GM23248 (cell line): Measurements from ENCODE around the gene MOK. TPM values are rescaled to one million over a fixed set of nuclear protein-coding genes. Genes with fewer than 3 reads are reported as not detected.

Experiments used
- DNase-seq: peaks from one replicate; pipeline ENCODE4 v3.0.0-alpha.2; 2015
- H2AFZ ChIP-seq: fragments of 200-600 bp; sonication (generic); 2 replicates; pipeline ENCODE4 v1.6.1; 2016; ENCODE audit warnings: antibody characterized with exemption
- H3F3A ChIP-seq: fragments of 200-600 bp; sonication (generic); 2 replicates; pipeline ENCODE4 v1.6.1; 2016; ENCODE audit warnings: mild to moderate bottlenecking, antibody characterized with exemption, mixed run types; ENCODE audit not compliant: insufficient read depth
- H3K27ac ChIP-seq: fragments of 200-600 bp; sonication (generic); 2 replicates; pipeline ENCODE4 v1.5.1; 2016; ENCODE audit warnings: mild to moderate bottlenecking
- H3K27me3 ChIP-seq: fragments of 200-600 bp; sonication (generic); replicated peaks from 2 replicates; pipeline ENCODE4 v1.6.1; 2016; ENCODE audit warnings: mild to moderate bottlenecking; ENCODE audit not compliant: insufficient read depth
- H3K36me3 ChIP-seq: fragments of 200-600 bp; sonication (generic); 2 replicates; pipeline ENCODE4 v1.6.1; 2016; ENCODE audit warnings: low read depth, mild to moderate bottlenecking
- H3K4me1 ChIP-seq: fragments of 200-600 bp; sonication (generic); 2 replicates; pipeline ENCODE4 v1.6.1; 2016; ENCODE audit warnings: mild to moderate bottlenecking; ENCODE audit not compliant: insufficient read depth
- H3K4me2 ChIP-seq: fragments of 200-600 bp; sonication (generic); one replicate; pipeline ENCODE4 v1.6.1; 2016; ENCODE audit warnings: mild to moderate bottlenecking; ENCODE audit not compliant: unreplicated experiment
- H3K4me3 ChIP-seq: fragments of 200-600 bp; sonication (generic); 2 replicates; pipeline ENCODE4 v1.5.1; 2016; ENCODE audit warnings: mild to moderate bottlenecking
- H3K79me2 ChIP-seq: fragments of 200-600 bp; sonication (generic); 2 replicates; pipeline ENCODE4 v1.6.1; 2016; ENCODE audit warnings: mild to moderate bottlenecking; ENCODE audit not compliant: insufficient read depth
- H3K9ac ChIP-seq: fragments of 200-600 bp; sonication (generic); 2 replicates; pipeline ENCODE4 v1.6.1; 2016; ENCODE audit warnings: mild to moderate bottlenecking
- H3K9me2 ChIP-seq: fragments of 200-600 bp; sonication (generic); 2 replicates; pipeline ENCODE4 v1.6.1; 2016; ENCODE audit warnings: mixed run types, mild to moderate bottlenecking, moderate library complexity; ENCODE audit not compliant: insufficient read depth
- H3K9me3 ChIP-seq: fragments of 200-600 bp; sonication (generic); one replicate; pipeline ENCODE4 v1.6.1; 2017; ENCODE audit warnings: low read depth
- H4K20me1 ChIP-seq: fragments of 200-600 bp; sonication (generic); 2 replicates; pipeline ENCODE4 v1.6.0; 2016; ENCODE audit not compliant: insufficient read depth
- EZH2 ChIP-seq: fragments of 200-600 bp; sonication (generic); IDR thresholded peaks from 2 replicates; pipeline ENCODE4 v1.6.1; 2018; ENCODE audit warnings: antibody characterized with exemption, mild to moderate bottlenecking; ENCODE audit not compliant: insufficient read depth, poor library complexity, severe bottlenecking
- EZH2phosphoT487 ChIP-seq: fragments of 200-600 bp; sonication (generic); IDR thresholded peaks from 2 replicates; pipeline ENCODE4 v1.6.1; 2018; ENCODE audit warnings: antibody characterized with exemption, moderate library complexity, mild to moderate bottlenecking, low read depth; ENCODE audit not compliant: insufficient read depth
- WGBS, 2 experiments: methylation state at CpG; one replicate each; pipeline ENCODE4 v1.1.6; 2015 to 2017; ENCODE audit warnings: low lambda C conversion rate in 2 of 2, low coverage in 1 of 2; ENCODE audit errors: missing lambda C conversion rate in 2 of 2; 5-methylcytosine and 5-hydroxymethylcytosine counted together
- in situ Hi-C: fragments of 300-500 bp; cut with MboI; formaldehyde crosslinking; loops from 2 replicates; pipeline ENCODE4 v1.15.0; 2020
- polyA plus RNA-seq: library from polyadenylated mRNA; unstranded; fragments of >200 nt; fragmentation: Nextera tagmentation; extraction: Ambion mirVana; gene quantifications from 2 replicates; pipeline ENCODE4 v1.2.1, GENCODE V29; 2016
- total RNA-seq: library from RNA; depleted of rRNA; stranded (reverse); fragments of >200 nt; shearing (Covaris generic); gene quantifications from 2 replicates; pipeline ENCODE4 v1.2.3, GENCODE V29; 2014

MOK gene
- total and polyA plus RNA-seq, 2 experiments from 2014 or later = 34.9 to 67.9 TPM

DNA sequence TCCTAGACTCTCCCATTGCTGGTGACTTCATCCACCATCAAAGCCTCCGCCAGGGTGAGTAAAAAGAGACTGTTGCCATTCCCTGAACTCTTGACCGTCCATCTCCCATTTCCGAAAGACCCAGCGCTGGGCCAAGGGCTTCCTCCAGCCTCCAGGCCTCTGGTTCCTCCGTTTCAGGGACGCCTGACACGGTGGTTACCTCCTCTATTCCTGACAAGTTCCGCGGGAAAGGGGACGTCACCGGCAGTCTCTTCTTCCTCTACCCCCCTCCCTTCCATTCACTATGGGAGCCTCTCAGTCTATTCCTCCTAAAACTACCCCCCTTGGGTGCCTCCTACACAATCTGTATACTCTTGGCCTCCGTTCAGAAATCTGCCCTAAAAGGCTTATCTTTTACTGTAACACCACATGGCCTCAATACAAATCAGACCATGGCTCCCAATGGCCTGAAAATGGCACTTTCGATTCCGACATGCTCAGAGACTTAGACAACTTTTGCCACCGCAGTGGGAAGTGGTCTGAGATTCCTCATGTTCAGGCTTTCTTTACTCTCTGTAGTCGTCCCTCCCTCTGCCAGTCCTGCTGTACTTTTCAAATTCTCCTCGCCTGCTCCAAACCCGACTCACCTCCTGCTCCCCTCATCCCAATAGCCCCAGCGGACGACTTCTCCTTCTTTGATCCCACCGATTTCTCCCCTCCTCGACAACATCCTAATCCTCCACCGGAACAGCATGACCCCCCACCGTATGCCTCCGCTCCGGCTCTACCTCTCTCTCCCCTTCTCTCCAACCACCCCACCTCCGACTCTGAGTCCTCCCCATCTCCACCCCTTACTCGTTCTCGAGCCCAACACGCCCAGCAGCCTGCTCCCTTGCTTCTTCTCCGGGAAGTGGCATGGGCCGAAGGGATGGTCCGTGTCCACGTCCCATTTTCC is 70.4 kb downstream of the MOK start:
- no peaks in the 10 kb centered on the region for H3K9me2 ChIP-seq
- H3K9ac ChIP-seq = no peak overlapping the region
- H3K4me3 ChIP-seq = no peak overlapping the region
- no peak overlapping the region for H2AFZ ChIP-seq
- no peaks in the 10 kb centered on the region for H3F3A ChIP-seq
- H3K79me2 ChIP-seq = peaks cover 49% of the 10 kb centered on the region
- in situ Hi-C loops = loop anchor here (5.0 kb wide), 1 partner anchor 78 kb away; no protein-coding TSS in a partner anchor
- H3K27me3 ChIP-seq = no peaks in the 10 kb centered on the region
- H3K36me3 ChIP-seq = peaks cover 16% of the 10 kb centered on the region; the same call in 1 of the 2 replicates
- H3K4me2 ChIP-seq = no peak overlapping the region
- no peaks in the 10 kb centered on the region for H3K9me3 ChIP-seq
- TF ChIP-seq EZH2 (no peak), EZH2phosphoT487 (no peak)
- DNase-seq = no peak
- H4K20me1 ChIP-seq = no peaks in the 10 kb centered on the region
- peaks cover 11% of the 10 kb centered on the region; the same call in 1 of the 2 replicates for H3K4me1 ChIP-seq
- 81 to 85% methylated on average over 33 to 34 of the region's 34 CpGs for WGBS, 2 experiments
- no peak overlapping the region for H3K27ac ChIP-seq

DNA sequence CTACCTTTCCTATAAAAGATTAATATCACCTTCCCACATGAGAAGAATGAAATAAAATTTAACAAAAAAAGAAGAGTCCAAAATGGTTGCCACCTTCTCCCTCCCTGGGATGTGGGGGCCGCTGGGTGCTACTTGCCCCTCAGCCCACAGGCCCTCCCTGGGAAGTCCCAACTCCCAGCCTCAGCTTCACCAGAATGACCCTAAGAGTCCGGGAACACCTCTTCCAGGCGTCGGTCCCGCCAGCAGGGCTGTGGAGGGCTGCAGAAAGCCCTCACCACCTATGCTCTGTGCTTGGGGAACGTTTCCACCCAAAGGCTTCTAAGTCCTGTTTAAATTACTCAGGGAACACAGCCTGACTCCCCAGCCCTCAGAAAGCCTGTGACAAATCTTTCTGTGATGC is 71.9 kb downstream of the MOK start:
- H2AFZ ChIP-seq = no peak overlapping the region
- no peak overlapping the region for H3K4me3 ChIP-seq
- H4K20me1 ChIP-seq = no peaks in the 10 kb centered on the region
- H3F3A ChIP-seq = no peaks in the 10 kb centered on the region
- H3K79me2 ChIP-seq = peaks cover 34% of the 10 kb centered on the region
- no peaks in the 10 kb centered on the region for H3K9me3 ChIP-seq
- no peak for DNase-seq
- in situ Hi-C loops = no loop called here
- no peaks in the 10 kb centered on the region for H3K27me3 ChIP-seq
- H3K9ac ChIP-seq = no peak overlapping the region
- 86 to 94% methylated on average over 6 of the region's 6 CpGs for WGBS, 2 experiments
- H3K36me3 ChIP-seq = peaks cover 26% of the 10 kb centered on the region; the same call in 1 of the 2 replicates
- no peak for TF ChIP-seq EZH2
- TF ChIP-seq EZH2phosphoT487 = no peak
- no peak overlapping the region for H3K27ac ChIP-seq
- no peaks in the 10 kb centered on the region for H3K9me2 ChIP-seq
- no peak overlapping the region for H3K4me2 ChIP-seq
- H3K4me1 ChIP-seq = peaks cover 6% of the 10 kb centered on the region; the same call in 1 of the 2 replicates

DNA sequence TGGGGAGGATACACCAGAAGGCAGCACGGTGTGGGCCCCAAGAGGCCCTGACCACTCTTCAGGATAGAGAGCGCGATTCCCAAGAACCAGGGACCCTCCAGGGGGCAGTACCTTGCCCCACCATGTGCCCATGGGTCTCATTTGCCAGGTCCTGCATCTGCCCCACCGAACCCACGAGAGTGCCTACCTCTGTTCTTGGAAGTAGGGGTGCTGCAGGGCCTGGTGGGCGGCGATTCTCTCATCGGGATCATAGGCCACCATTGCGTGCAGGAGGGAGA is 72.7 kb downstream of the MOK start:
- no peak overlapping the region for H3K9ac ChIP-seq
- no peaks in the 10 kb centered on the region for H3F3A ChIP-seq
- peaks cover 26% of the 10 kb centered on the region for H3K79me2 ChIP-seq
- no peak overlapping the region for H3K4me3 ChIP-seq
- TF ChIP-seq EZH2phosphoT487 = no peak
- 96 to 98% methylated on average over 7 to 9 of the region's 9 CpGs for WGBS, 2 experiments
- no peaks in the 10 kb centered on the region for H3K4me1 ChIP-seq
- no peaks in the 10 kb centered on the region for H3K9me2 ChIP-seq
- in situ Hi-C loops = no loop called here
- H2AFZ ChIP-seq = no peak overlapping the region
- H3K9me3 ChIP-seq = no peaks in the 10 kb centered on the region
- H3K4me2 ChIP-seq = no peak overlapping the region
- no peak overlapping the region for H3K27ac ChIP-seq
- H4K20me1 ChIP-seq = no peaks in the 10 kb centered on the region
- H3K27me3 ChIP-seq = no peaks in the 10 kb centered on the region
- DNase-seq = no peak
- peaks cover 26% of the 10 kb centered on the region; the same call in 1 of the 2 replicates for H3K36me3 ChIP-seq

DNA sequence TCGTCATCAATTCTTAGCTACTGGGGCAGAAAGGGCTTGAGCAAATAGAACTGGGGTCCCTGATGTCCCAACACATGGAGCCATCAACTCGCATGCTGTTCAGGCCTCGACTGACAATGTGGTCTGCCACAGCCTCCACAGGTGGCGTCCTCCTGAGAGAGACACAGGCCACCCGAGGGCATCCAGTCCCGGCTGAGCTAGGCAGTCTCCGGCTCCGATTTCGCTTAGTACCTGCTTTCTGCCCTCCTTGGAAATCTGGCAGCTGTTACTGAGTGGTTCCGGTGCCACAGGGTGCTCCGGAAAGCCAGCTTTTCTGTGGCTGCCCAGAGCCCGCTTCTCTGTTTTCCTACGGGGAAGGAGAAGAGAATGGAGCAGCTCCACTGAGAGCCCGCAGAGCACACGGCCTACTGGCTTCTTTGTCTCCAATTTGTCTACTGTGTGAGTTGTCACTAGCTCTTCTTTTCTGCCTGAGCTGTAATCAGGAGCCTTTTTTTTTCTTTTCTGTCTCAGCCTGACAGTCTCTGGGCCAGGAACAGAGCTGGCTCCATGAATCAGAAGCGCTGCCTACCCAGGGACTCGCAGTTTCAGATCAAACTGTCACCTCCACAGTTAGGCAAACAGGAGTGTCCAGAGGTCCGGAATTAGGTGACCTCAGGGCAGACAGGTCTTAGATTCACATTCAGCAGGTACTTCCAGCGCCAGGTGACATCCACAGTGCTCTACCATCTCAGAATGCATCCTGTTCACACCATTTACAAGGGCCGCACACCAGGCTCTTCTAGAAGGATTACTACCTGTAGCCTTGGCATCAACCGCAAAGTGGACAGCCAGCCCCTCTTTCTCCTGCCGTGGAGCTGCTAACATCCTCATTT is 73.3 kb downstream of the MOK start:
- H2AFZ ChIP-seq = no peak overlapping the region
- H3K27me3 ChIP-seq = no peaks in the 10 kb centered on the region
- H3K9ac ChIP-seq = no peak overlapping the region
- DNase-seq = no peak
- H3K4me1 ChIP-seq = no peaks in the 10 kb centered on the region
- no peak overlapping the region for H3K4me3 ChIP-seq
- 85 to 86% methylated on average over 22 of the region's 22 CpGs for WGBS, 2 experiments
- TF ChIP-seq EZH2phosphoT487 (no peak), EZH2 (no peak)
- in situ Hi-C loops = no loop called here
- no peak overlapping the region for H3K4me2 ChIP-seq
- no peaks in the 10 kb centered on the region for H4K20me1 ChIP-seq
- H3F3A ChIP-seq = no peaks in the 10 kb centered on the region
- H3K9me3 ChIP-seq = no peaks in the 10 kb centered on the region
- peaks cover 20% of the 10 kb centered on the region for H3K79me2 ChIP-seq
- no peaks in the 10 kb centered on the region for H3K9me2 ChIP-seq
- no peak overlapping the region for H3K27ac ChIP-seq
- H3K36me3 ChIP-seq = peaks cover 26% of the 10 kb centered on the region; the same call in 1 of the 2 replicates
